ENCODE measurements around the gene C1orf210.

DNA sequence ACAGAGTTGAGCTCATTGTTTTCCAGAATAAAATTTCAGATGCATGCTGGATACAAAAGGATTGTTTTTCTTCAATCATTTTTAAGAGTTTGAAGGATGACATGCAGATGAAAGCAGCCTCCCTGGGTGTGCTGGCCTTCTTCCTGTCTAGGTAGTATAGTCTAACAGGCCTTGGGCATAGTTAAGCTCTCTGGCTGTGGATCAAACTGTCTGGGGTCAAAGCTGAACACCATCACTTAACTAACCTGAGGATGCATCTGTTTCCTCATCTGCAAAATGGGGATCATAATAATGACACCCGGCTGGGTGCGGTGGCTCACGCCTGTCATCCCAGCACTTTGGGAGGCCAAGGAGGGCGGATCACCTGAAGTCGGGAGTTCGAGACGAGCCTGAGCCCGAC lies 9.4 kb upstream of the C1orf210 start:
- TF ChIP-seq, protein P1, sequence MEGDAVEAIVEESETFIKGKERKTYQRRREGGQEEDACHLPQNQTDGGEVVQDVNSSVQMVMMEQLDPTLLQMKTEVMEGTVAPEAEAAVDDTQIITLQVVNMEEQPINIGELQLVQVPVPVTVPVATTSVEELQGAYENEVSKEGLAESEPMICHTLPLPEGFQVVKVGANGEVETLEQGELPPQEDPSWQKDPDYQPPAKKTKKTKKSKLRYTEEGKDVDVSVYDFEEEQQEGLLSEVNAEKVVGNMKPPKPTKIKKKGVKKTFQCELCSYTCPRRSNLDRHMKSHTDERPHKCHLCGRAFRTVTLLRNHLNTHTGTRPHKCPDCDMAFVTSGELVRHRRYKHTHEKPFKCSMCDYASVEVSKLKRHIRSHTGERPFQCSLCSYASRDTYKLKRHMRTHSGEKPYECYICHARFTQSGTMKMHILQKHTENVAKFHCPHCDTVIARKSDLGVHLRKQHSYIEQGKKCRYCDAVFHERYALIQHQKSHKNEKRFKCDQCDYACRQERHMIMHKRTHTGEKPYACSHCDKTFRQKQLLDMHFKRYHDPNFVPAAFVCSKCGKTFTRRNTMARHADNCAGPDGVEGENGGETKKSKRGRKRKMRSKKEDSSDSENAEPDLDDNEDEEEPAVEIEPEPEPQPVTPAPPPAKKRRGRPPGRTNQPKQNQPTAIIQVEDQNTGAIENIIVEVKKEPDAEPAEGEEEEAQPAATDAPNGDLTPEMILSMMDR (conservative IDR thresholded peaks at IDR 0.05), result no peak
- no peak for TF ChIP-seq ZFX (IDR thresholded peaks at IDR 0.05)

All from C4-2B (cell line).